ENCODE data around the gene FAM120B.
A peak's percentile ranks its signal among the peaks of the same experiment; 100 is the strongest.

The FAM120B gene

DNA sequence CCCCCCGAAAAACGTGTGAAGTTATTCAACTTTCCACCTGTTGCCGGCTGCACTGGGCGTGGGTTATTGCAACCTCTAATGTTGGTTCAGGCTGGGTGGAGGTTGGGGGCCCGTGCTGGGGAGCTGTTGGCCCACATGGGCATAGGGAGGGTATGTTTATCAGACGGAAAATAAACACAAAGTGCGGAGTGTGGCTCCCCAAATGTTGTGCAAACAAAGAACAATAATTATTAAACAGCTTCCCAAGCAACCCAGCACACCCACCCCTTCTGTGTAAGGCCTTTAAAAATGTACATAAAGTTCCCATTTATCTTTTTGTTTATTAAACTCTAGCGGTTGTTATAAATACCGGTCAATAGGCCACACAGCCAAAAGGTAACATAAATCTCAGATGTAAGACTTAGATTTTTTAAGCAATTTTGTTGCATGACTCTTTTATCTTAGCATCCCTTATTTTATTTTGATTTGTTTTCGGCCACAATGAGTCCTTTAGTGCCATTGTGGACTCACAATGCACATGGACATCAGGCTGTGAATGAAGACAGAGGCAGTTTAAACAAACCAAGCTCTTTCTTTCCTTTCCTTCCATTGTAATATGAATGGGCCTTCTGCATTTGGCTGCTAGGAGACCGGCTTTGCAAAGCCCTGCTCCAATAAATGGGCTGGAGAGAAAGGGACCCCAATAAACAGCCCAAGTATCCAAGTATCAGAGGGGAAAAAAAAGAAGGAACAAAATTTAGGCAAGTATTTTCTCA is 8.8 kb upstream of the FAM120B start:
- no peak for DNase-seq (ENCODE audit: low read depth, low spot score)

GRCh38 chr6:170298688-170299087 is 7.9 kb upstream of the FAM120B start:
- H3K4me1 ChIP-seq (ENCODE audit: insufficient read depth, insufficient read length): peaks cover 5% of the 10 kb centered on the region
- no peak overlapping the region for H3K9ac ChIP-seq (ENCODE audit: insufficient read length, low read depth)
- H3K9me3 ChIP-seq (ENCODE audit: insufficient read depth, low read length): peaks cover 28% of the 10 kb centered on the region; the same call in 1 of the 2 replicates
- H3K4me3 ChIP-seq (ENCODE audit: insufficient read length, low read depth): no peak overlapping the region
- peaks cover 50% of the 10 kb centered on the region for H3K27me3 ChIP-seq (ENCODE audit: insufficient read depth, insufficient read length)
- no peaks in the 10 kb centered on the region for H3K36me3 ChIP-seq (ENCODE audit: insufficient read depth, insufficient read length, low read length)
- TF ChIP-seq SUZ12 (IDR thresholded peaks at IDR 0.05; ENCODE audit: extremely low read depth, insufficient read depth, insufficient read length) (no peak), ZNF274 (IDR thresholded peaks at IDR 0.05; ENCODE audit: low read depth, low read length) (no peak), YY1 (IDR thresholded peaks at IDR 0.05; ENCODE audit: insufficient read depth, insufficient read length) (no peak)
- no peak for DNase-seq (ENCODE audit: low read depth, low spot score)

More for the DNA sequence above, 8.8 kb upstream of the FAM120B start:
- no peaks in the 10 kb centered on the region for H3K36me3 ChIP-seq (ENCODE audit: insufficient read depth, insufficient read length, low read length)
- TF ChIP-seq ZNF274 (IDR thresholded peaks at IDR 0.05; ENCODE audit: low read depth, low read length) (no peak), YY1 (IDR thresholded peaks at IDR 0.05; ENCODE audit: insufficient read depth, insufficient read length) (no peak), SUZ12 (IDR thresholded peaks at IDR 0.05; ENCODE audit: extremely low read depth, insufficient read depth, insufficient read length) (no peak)
- H3K4me3 ChIP-seq (ENCODE audit: insufficient read length, low read depth): no peak overlapping the region
- peaks cover 5% of the 10 kb centered on the region for H3K4me1 ChIP-seq (ENCODE audit: insufficient read depth, insufficient read length)
- H3K27me3 ChIP-seq (ENCODE audit: insufficient read depth, insufficient read length): peaks cover 59% of the 10 kb centered on the region
- H3K9ac ChIP-seq (ENCODE audit: insufficient read length, low read depth): no peak overlapping the region
- H3K9me3 ChIP-seq (ENCODE audit: insufficient read depth, low read length): peaks cover 24% of the 10 kb centered on the region; the same call in 1 of the 2 replicates

GRCh38 chr6:170301184-170301583 is 5.4 kb upstream of the FAM120B start:
- H3K9me3 ChIP-seq (ENCODE audit: insufficient read depth, low read length): peaks cover 36% of the 10 kb centered on the region; the same call in 1 of the 2 replicates
- no peak overlapping the region for H3K4me3 ChIP-seq (ENCODE audit: insufficient read length, low read depth)
- H3K9ac ChIP-seq (ENCODE audit: insufficient read length, low read depth): no peak overlapping the region
- H3K27me3 ChIP-seq (ENCODE audit: insufficient read depth, insufficient read length): peaks cover 31% of the 10 kb centered on the region
- DNase-seq (ENCODE audit: low read depth, low spot score): no peak
- no peak for TF ChIP-seq SUZ12 (IDR thresholded peaks at IDR 0.05; ENCODE audit: extremely low read depth, insufficient read depth, insufficient read length)
- no peak for TF ChIP-seq YY1 (IDR thresholded peaks at IDR 0.05; ENCODE audit: insufficient read depth, insufficient read length)
- TF ChIP-seq ZNF274 (IDR thresholded peaks at IDR 0.05; ENCODE audit: low read depth, low read length): no peak
- peaks cover 6% of the 10 kb centered on the region for H3K4me1 ChIP-seq (ENCODE audit: insufficient read depth, insufficient read length)
- H3K36me3 ChIP-seq (ENCODE audit: insufficient read depth, insufficient read length, low read length): no peaks in the 10 kb centered on the region

DNA sequence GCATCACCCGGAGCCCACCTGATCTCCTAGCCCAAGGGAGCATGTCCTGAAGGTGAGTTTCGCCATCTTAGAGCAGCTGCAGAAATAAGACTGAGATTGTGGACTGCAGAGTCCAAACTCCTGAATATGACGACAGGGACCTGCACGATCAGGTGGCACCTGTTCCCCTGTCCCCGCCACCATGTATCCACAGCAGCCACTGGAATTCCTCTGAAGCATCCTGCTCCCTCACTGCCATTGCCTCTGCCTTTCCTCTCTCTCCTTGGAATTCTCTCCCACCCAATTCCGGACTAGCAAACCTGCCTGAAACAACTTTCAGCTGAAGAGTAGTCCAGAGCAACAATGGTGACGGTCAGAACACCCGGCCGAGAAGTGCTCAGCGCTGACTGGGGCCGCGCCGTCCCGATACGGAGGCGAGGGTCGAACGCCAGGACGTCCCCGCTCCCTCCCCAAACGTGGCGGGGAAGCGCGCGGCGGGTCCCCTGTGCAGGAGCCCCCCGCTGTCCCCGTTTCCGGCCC is 694 bp upstream of the FAM120B start:
- Histone ChIP-seq H3K9me3 (ENCODE audit: insufficient read depth, low read length) (peaks cover 29% of the 10 kb centered on the region; the same call in 1 of the 2 replicates), H3K9ac (ENCODE audit: insufficient read length, low read depth) (peak overlapping the region; percentile 89), H3K27me3 (ENCODE audit: insufficient read depth, insufficient read length) (no peaks in the 10 kb centered on the region), H3K4me1 (ENCODE audit: insufficient read depth, insufficient read length) (peaks cover 2% of the 10 kb centered on the region), H3K4me3 (ENCODE audit: insufficient read length, low read depth) (peak overlapping the region; percentile 93), H3K36me3 (ENCODE audit: insufficient read depth, insufficient read length, low read length) (peaks cover 4% of the 10 kb centered on the region)
- DNase-seq (ENCODE audit: low read depth, low spot score): no peak
- no peak for TF ChIP-seq YY1 (IDR thresholded peaks at IDR 0.05; ENCODE audit: insufficient read depth, insufficient read length)

DNA sequence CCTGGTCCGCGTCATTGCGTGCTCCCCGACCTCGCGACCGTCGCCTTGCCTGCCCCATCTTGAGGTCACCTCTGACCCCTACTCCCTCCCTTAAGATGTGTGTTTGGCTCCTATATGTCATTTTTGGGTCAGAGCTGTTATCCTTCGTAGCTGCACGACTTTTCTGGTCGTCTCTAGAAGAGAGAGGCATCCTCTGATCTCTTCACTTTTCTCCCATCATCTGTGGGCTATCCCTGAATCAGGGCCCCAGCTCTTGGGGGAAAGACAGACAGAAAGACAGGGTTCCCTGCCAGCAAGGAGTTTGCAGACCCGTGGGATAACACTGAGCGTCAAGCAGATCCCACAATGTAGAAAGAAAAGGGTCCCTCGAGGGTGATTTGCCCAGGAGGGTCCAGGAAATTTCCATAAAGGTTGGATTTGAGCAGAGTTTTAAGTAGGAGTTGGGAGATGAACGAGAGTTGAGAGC is 555 bp downstream of the FAM120B start:
- Histone ChIP-seq H3K9ac (ENCODE audit: insufficient read length, low read depth) (peak overlapping the region; percentile 89), H3K9me3 (ENCODE audit: insufficient read depth, low read length) (peaks cover 18% of the 10 kb centered on the region; the same call in 1 of the 2 replicates), H3K4me3 (ENCODE audit: insufficient read length, low read depth) (peak overlapping the region; percentile 93), H3K36me3 (ENCODE audit: insufficient read depth, insufficient read length, low read length) (peaks cover 7% of the 10 kb centered on the region), H3K27me3 (ENCODE audit: insufficient read depth, insufficient read length) (no peaks in the 10 kb centered on the region), H3K4me1 (ENCODE audit: insufficient read depth, insufficient read length) (peaks cover 2% of the 10 kb centered on the region)
- no peak for DNase-seq (ENCODE audit: low read depth, low spot score)
- TF ChIP-seq ZNF274 (IDR thresholded peaks at IDR 0.05; ENCODE audit: low read depth, low read length): no peak
- TF ChIP-seq SUZ12 (IDR thresholded peaks at IDR 0.05; ENCODE audit: extremely low read depth, insufficient read depth, insufficient read length): no peak
- no peak for TF ChIP-seq YY1 (IDR thresholded peaks at IDR 0.05; ENCODE audit: insufficient read depth, insufficient read length)

DNA sequence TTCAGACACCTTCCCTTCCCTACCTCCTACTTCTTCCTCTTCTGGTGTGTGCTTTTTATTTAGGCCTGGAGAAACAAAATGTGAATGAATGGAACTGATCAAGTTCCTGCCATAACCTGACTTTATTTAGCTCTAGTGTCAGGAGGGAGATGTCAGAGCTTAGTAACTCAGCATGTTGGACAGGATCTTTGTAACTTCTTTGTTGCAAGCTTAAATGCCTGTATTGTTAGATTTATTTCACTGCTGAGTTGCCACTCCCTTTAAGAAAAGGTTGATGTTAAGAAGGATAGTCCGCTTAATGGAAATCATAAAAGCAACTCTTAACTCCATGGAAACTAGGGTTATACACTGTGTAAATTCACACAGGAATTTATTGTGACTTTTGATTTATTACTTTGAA is 2.2 kb downstream of the FAM120B start:
- peaks cover 7% of the 10 kb centered on the region for H3K36me3 ChIP-seq (ENCODE audit: insufficient read depth, insufficient read length, low read length)
- no peak overlapping the region for H3K9ac ChIP-seq (ENCODE audit: insufficient read length, low read depth)
- TF ChIP-seq SUZ12 (IDR thresholded peaks at IDR 0.05; ENCODE audit: extremely low read depth, insufficient read depth, insufficient read length): no peak
- TF ChIP-seq YY1 (IDR thresholded peaks at IDR 0.05; ENCODE audit: insufficient read depth, insufficient read length): no peak
- no peak for TF ChIP-seq ZNF274 (IDR thresholded peaks at IDR 0.05; ENCODE audit: low read depth, low read length)
- H3K4me3 ChIP-seq (ENCODE audit: insufficient read length, low read depth): no peak overlapping the region
- H3K9me3 ChIP-seq (ENCODE audit: insufficient read depth, low read length): peaks cover 8% of the 10 kb centered on the region; the same call in 1 of the 2 replicates
- H3K27me3 ChIP-seq (ENCODE audit: insufficient read depth, insufficient read length): no peaks in the 10 kb centered on the region
- peaks cover 2% of the 10 kb centered on the region for H3K4me1 ChIP-seq (ENCODE audit: insufficient read depth, insufficient read length)
- DNase-seq (ENCODE audit: low read depth, low spot score): no peak

GRCh38 chr6:170311696-170312095 is 5.1 kb downstream of the FAM120B start:
- TF ChIP-seq YY1 (IDR thresholded peaks at IDR 0.05; ENCODE audit: insufficient read depth, insufficient read length) (no peak), ZNF274 (IDR thresholded peaks at IDR 0.05; ENCODE audit: low read depth, low read length) (no peak), SUZ12 (IDR thresholded peaks at IDR 0.05; ENCODE audit: extremely low read depth, insufficient read depth, insufficient read length) (no peak)
- Histone ChIP-seq H3K27me3 (ENCODE audit: insufficient read depth, insufficient read length) (no peaks in the 10 kb centered on the region), H3K9me3 (ENCODE audit: insufficient read depth, low read length) (no peaks in the 10 kb centered on the region), H3K4me3 (ENCODE audit: insufficient read length, low read depth) (no peak overlapping the region), H3K36me3 (ENCODE audit: insufficient read depth, insufficient read length, low read length) (peaks cover 7% of the 10 kb centered on the region), H3K9ac (ENCODE audit: insufficient read length, low read depth) (no peak overlapping the region), H3K4me1 (ENCODE audit: insufficient read depth, insufficient read length) (no peaks in the 10 kb centered on the region)
- DNase-seq (ENCODE audit: low read depth, low spot score): no peak
